GM15510 (cell line): ENCODE results near the gene CHMP5.

Experiments used
- POLR2A ChIP-seq: IDR thresholded peaks from 3 replicates; pipeline ENCODE4 v1.6.1; 2011; ENCODE audit warnings: borderline replicate concordance; ENCODE audit not compliant: insufficient read length; ENCODE audit errors: extremely low read depth

Gene CHMP5

GRCh38 chr9:33264473-33265177 lies at the start of gene CHMP5, which contains the start of gene BAG1:
TSS of gene CHMP5 (plus strand) at chr9:33265049. CDS start at chr9:33265079, 30 bp downstream.
TSS of gene BAG1 (minus strand) at chr9:33264708.
- TF ChIP-seq POLR2A = peak; percentile 53

- TF ChIP-seq POLR2A = no peak
These were observed 43.9 kb upstream of the CHMP5 start for GRCh38 chr9:33220681-33221567.

GRCh38 chr9:33221568-33221884 lies 43.3 kb upstream of the CHMP5 start:
- TF ChIP-seq POLR2A = no peak

- TF ChIP-seq POLR2A = no peak
These were observed 42.8 kb upstream of the CHMP5 start for GRCh38 chr9:33222031-33222430.

- TF ChIP-seq POLR2A = no peak
These were observed 41.2 kb upstream of the CHMP5 start for GRCh38 chr9:33223696-33224095.

- TF ChIP-seq POLR2A = no peak
These were observed 39.3 kb upstream of the CHMP5 start for GRCh38 chr9:33225319-33226147.

GRCh38 chr9:33227008-33227398 lies 37.8 kb upstream of the CHMP5 start:
- TF ChIP-seq POLR2A = no peak

- TF ChIP-seq POLR2A = no peak
These were observed 37.1 kb upstream of the CHMP5 start for GRCh38 chr9:33227741-33228140.

GRCh38 chr9:33228606-33229005 lies 36.2 kb upstream of the CHMP5 start:
- TF ChIP-seq POLR2A = no peak

GRCh38 chr9:33229359-33230114 lies 35.3 kb upstream of the CHMP5 start:
- no peak for TF ChIP-seq POLR2A

GRCh38 chr9:33230756-33231622 lies 33.9 kb upstream of the CHMP5 start:
- no peak for TF ChIP-seq POLR2A

- TF ChIP-seq POLR2A = no peak
These were observed 33.3 kb upstream of the CHMP5 start for GRCh38 chr9:33231623-33231942.

GRCh38 chr9:33232815-33233214 lies 32.0 kb upstream of the CHMP5 start:
- TF ChIP-seq POLR2A = no peak

- no peak for TF ChIP-seq POLR2A
These were observed 31.1 kb upstream of the CHMP5 start for GRCh38 chr9:33233626-33234342.
